ENCODE measurements around the gene CNN2.
A peak's percentile ranks its signal among the peaks of the same experiment; 100 is the strongest.

Gene CNN2

GRCh38 chr19:991174-991931 lies 35.1 kb upstream of the CNN2 start:
- DNase-seq (ENCODE audit: low spot score in 2 of 2) = peak in 1 of 2 experiments; percentile 84

GRCh38 chr19:991932-992669 lies 34.3 kb upstream of the CNN2 start:
- no peak for DNase-seq (ENCODE audit: low spot score in 2 of 2)
- in situ Hi-C loops (cut with MboI; ENCODE audit: low sequenced_read_pairs) = no loop called here
- H3K4me3 ChIP-seq = no peak overlapping the region

More at GRCh38 chr19:991174-991931, 35.1 kb upstream of the CNN2 start:
- Histone ChIP-seq H3K4me3 (no peak overlapping the region), H3K4me1 (peaks cover 2% of the 10 kb centered on the region; the same call in 1 of the 2 replicates), H3K27me3 (ENCODE audit: low read depth) (peaks cover 6% of the 10 kb centered on the region), H3K9me3 (no peaks in the 10 kb centered on the region), H3K36me3 (replicated peaks) (peaks cover 64% of the 10 kb centered on the region)
- in situ Hi-C loops (cut with MboI; ENCODE audit: low sequenced_read_pairs) = no loop called here

DNA sequence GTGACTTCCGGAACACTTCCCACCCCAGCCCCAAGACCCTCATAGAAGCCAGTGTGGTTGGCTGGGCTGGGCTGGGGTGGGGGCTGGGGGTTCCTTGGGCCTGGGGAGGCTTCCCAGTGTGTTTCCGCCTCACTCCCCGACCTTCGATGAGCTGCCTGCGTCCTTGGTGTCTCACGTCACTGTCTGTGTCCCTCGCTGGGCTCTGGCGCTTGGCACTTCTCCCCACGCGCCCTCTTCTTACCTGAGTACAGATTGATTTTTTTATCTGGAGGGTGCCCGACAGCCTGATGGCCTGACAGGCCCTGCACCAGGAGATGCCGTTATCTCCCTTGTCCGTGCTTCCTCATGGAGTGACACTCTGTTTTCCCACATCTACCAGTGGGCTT lies 33.7 kb upstream of the CNN2 start:
- in situ Hi-C loops (cut with MboI; ENCODE audit: low sequenced_read_pairs) = no loop called here
- Histone ChIP-seq H3K27me3 (ENCODE audit: low read depth) (peaks cover 19% of the 10 kb centered on the region), H3K9me3 (no peaks in the 10 kb centered on the region), H3K4me3 (no peak overlapping the region), H3K4me1 (peaks cover 2% of the 10 kb centered on the region; the same call in 1 of the 2 replicates), H3K36me3 (replicated peaks) (peaks cover 52% of the 10 kb centered on the region)
- DNase-seq (ENCODE audit: low spot score in 2 of 2) = no peak

More at GRCh38 chr19:991932-992669, 34.3 kb upstream of the CNN2 start:
- Histone ChIP-seq H3K9me3 (no peaks in the 10 kb centered on the region), H3K4me1 (peaks cover 2% of the 10 kb centered on the region; the same call in 1 of the 2 replicates), H3K27me3 (ENCODE audit: low read depth) (peaks cover 13% of the 10 kb centered on the region), H3K36me3 (replicated peaks) (peaks cover 56% of the 10 kb centered on the region)

DNA sequence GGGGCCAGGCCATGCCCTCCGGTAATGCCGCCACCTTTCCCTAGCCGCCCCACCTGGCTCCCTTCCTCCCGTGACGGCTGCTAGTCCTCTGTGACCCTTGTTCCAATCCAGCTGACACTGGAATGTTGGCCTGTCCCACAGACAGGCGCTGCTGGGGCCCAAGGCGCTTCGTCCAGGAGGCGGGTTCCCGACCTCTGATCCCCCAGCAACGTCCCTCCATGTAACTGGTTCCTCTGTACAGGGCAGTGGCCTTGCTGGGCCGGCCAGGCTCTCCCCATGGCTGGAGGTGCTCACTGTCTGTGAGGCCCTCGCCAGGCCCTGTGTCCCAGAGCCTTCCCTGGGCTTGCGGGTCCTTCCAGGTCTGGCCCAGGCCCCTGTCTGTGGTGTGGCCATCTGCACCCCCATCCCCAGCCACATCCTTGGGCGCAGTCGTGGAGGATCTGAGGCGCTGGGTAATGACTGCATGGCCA lies 33.0 kb upstream of the CNN2 start:
- DNase-seq (ENCODE audit: low spot score in 2 of 2) = no peak
- Histone ChIP-seq H3K4me3 (no peak overlapping the region), H3K9me3 (no peaks in the 10 kb centered on the region), H3K27me3 (ENCODE audit: low read depth) (peaks cover 26% of the 10 kb centered on the region), H3K36me3 (replicated peaks) (peaks cover 46% of the 10 kb centered on the region), H3K4me1 (peaks cover 2% of the 10 kb centered on the region; the same call in 1 of the 2 replicates)
- in situ Hi-C loops (cut with MboI; ENCODE audit: low sequenced_read_pairs) = no loop called here

DNA sequence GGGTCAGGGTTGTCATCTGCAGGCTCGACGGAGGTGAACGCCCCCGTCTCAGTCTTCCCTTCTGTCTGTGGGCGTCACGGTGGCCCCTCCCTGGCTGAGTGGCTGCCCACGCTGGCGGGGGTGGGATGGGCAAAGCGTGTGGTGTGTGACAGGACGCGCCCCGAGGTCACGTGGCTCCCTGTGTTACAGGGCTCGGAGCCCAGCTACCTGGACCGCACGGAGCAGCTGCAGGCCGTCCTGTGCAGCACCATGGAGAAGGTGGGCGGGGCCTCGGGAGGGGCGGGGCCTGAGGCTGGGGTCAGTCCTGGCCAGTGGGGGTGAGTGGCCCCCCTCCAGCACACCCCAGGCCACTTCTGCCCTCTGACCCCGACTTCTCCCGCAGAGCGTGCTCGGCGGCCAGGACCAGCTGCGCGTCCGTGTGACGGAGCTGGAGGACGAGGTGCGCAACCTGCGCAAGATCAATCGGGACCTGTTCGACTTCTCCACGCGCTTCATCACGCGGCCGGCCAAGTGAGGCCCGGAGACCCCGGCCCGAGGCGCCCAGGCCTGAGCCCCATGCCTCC lies 32.5 kb upstream of the CNN2 start:
- Histone ChIP-seq H3K4me3 (no peak overlapping the region), H3K36me3 (replicated peaks) (peaks cover 43% of the 10 kb centered on the region), H3K27me3 (ENCODE audit: low read depth) (peaks cover 31% of the 10 kb centered on the region), H3K4me1 (peaks cover 2% of the 10 kb centered on the region; the same call in 1 of the 2 replicates), H3K9me3 (no peaks in the 10 kb centered on the region)
- in situ Hi-C loops (cut with MboI; ENCODE audit: low sequenced_read_pairs) = no loop called here
- peak in 1 of 2 experiments; percentile 44 for DNase-seq (ENCODE audit: low spot score in 2 of 2)

- Histone ChIP-seq H3K27me3 (ENCODE audit: low read depth) (peaks cover 37% of the 10 kb centered on the region), H3K4me3 (no peak overlapping the region), H3K9me3 (no peaks in the 10 kb centered on the region), H3K4me1 (peaks cover 2% of the 10 kb centered on the region; the same call in 1 of the 2 replicates), H3K36me3 (replicated peaks) (peaks cover 43% of the 10 kb centered on the region)
- in situ Hi-C loops (cut with MboI; ENCODE audit: low sequenced_read_pairs) = no loop called here
- no peak for DNase-seq (ENCODE audit: low spot score in 2 of 2)
These were observed 31.9 kb upstream of the CNN2 start for GRCh38 chr19:994516-994915.

- Histone ChIP-seq H3K27me3 (ENCODE audit: low read depth) (peaks cover 44% of the 10 kb centered on the region), H3K9me3 (no peaks in the 10 kb centered on the region), H3K4me1 (peaks cover 2% of the 10 kb centered on the region; the same call in 1 of the 2 replicates), H3K36me3 (replicated peaks) (peaks cover 35% of the 10 kb centered on the region), H3K4me3 (no peak overlapping the region)
- no peak for DNase-seq (ENCODE audit: low spot score in 2 of 2)
- in situ Hi-C loops (cut with MboI; ENCODE audit: low sequenced_read_pairs) = no loop called here
These were observed 31.2 kb upstream of the CNN2 start for GRCh38 chr19:995051-995827.

GRCh38 chr19:996051-996838 lies 30.2 kb upstream of the CNN2 start:
- peak overlapping the region; percentile 8 for H3K4me3 ChIP-seq
- in situ Hi-C loops (cut with MboI; ENCODE audit: low sequenced_read_pairs) = no loop called here
- DNase-seq (ENCODE audit: low spot score in 2 of 2) = peak; percentile 17 to 67
- peaks cover 51% of the 10 kb centered on the region for H3K27me3 ChIP-seq (ENCODE audit: low read depth)
- peaks cover 26% of the 10 kb centered on the region for H3K36me3 ChIP-seq (replicated peaks)
- H3K4me1 ChIP-seq = peaks cover 2% of the 10 kb centered on the region; the same call in 1 of the 2 replicates
- no peaks in the 10 kb centered on the region for H3K9me3 ChIP-seq

DNA sequence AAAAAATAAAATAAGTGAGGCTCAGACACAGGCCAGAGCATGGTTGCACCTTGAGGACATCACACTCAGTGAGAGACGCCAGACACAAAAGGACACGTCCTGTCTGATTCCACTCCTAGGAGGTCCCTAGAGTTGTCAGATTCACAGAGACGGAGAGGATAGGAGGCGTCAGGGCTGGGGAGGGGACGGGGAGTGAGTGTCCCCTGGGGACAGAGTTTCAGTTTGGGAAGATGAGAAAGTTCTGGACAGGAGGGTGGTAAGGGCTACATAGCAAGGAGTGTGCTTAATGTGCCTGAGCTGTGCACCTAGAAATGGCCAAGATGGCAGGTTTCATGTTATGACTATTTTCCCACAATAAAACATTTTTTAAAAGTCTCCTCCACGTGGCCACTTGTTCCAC lies 28.3 kb upstream of the CNN2 start:
- no peaks in the 10 kb centered on the region for H3K9me3 ChIP-seq
- H3K4me3 ChIP-seq = no peak overlapping the region
- H3K4me1 ChIP-seq = peaks cover 5% of the 10 kb centered on the region
- peaks cover 55% of the 10 kb centered on the region for H3K27me3 ChIP-seq (ENCODE audit: low read depth)
- DNase-seq (ENCODE audit: low spot score in 2 of 2) = no peak
- in situ Hi-C loops (cut with MboI; ENCODE audit: low sequenced_read_pairs) = no loop called here
- peaks cover 16% of the 10 kb centered on the region for H3K36me3 ChIP-seq (replicated peaks)

DNA sequence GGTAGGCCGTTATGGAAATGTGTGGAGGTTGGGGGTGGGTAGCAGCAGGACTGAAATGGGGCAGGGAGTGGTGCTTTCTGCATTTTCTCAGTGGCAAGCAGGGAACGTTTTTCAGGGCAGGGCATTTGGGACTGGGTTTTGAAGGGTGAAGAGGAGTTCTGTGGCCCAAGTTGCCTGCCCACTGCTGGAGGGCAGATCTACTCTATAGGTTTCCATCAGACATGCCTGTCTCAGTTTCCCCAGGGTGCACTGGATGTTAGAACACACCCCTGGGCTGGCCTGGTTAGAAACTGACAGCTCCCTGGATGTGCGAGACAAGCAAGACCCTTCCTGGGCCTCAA lies 27.1 kb upstream of the CNN2 start:
- DNase-seq (ENCODE audit: low spot score in 2 of 2) = no peak
- in situ Hi-C loops (cut with MboI; ENCODE audit: low sequenced_read_pairs) = no loop called here
- H3K36me3 ChIP-seq (replicated peaks) = peaks cover 3% of the 10 kb centered on the region
- H3K9me3 ChIP-seq = no peaks in the 10 kb centered on the region
- peaks cover 5% of the 10 kb centered on the region for H3K4me1 ChIP-seq
- no peak overlapping the region for H3K4me3 ChIP-seq
- peaks cover 55% of the 10 kb centered on the region for H3K27me3 ChIP-seq (ENCODE audit: low read depth)

DNA sequence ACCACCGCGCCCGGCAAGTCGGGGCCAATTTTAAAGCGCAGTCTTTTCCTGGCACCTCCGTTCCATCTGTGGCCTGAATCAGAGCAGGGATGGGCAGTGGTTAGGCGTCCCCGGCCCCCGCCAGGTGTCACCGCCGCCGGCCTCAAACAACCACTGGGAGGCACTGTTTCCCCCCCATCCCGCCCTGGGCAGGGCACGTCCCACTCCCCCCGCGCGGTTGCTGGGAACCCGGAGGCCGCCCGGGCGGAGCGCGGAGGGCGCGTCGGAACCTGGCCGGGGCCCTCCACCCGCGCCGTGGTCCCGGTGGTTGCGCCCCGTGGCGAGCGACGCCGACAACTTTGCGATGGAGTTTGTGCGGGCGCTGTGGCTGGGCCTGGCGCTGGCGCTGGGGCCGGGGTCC lies 26.3 kb upstream of the CNN2 start, which contains the start of gene GRIN3B:
TSS of gene GRIN3B (plus strand) at position 325 of the 400 bp plus-strand sequence. CDS start at position 344, 19 bp downstream.
- Histone ChIP-seq H3K4me3 (peak within 1 kb of the TSS; percentile 17), H3K36me3 (replicated peaks) (no peaks in the 10 kb centered on the region), H3K27me3 (ENCODE audit: low read depth) (peaks cover 55% of the 10 kb centered on the region), H3K4me1 (peaks cover 5% of the 10 kb centered on the region), H3K9me3 (no peaks in the 10 kb centered on the region)
- peak; percentile 46 to 86 for DNase-seq (ENCODE audit: low spot score in 2 of 2)
- in situ Hi-C loops (cut with MboI; ENCODE audit: low sequenced_read_pairs) = no loop called here

- Histone ChIP-seq H3K27me3 (ENCODE audit: low read depth) (peaks cover 54% of the 10 kb centered on the region), H3K4me3 (peak overlapping the region; percentile 17), H3K4me1 (peaks cover 5% of the 10 kb centered on the region), H3K36me3 (replicated peaks) (no peaks in the 10 kb centered on the region), H3K9me3 (no peaks in the 10 kb centered on the region)
- in situ Hi-C loops (cut with MboI; ENCODE audit: low sequenced_read_pairs) = no loop called here
- no peak for DNase-seq (ENCODE audit: low spot score in 2 of 2)
These were observed 25.5 kb upstream of the CNN2 start for GRCh38 chr19:1000591-1001537.

Measured in HAP-1 (cell line).